Activated effector memory CD4-positive, alpha-beta T cell treated with anti-CD3 and anti-CD28 coated beads, Interleukin-2, amount 50 U/mL, for 16 hours (primary cell): ENCODE data around the gene OBSCN.

ENCODE experiments used
- DNase-seq: peaks from one replicate; pipeline ENCODE4 v3.0.0-alpha.2; 2020

Gene OBSCN

GRCh38 chr1:228344631-228345072 is 136.8 kb downstream of the OBSCN start:
- DNase-seq: peak; percentile 45

GRCh38 chr1:228345201-228345930 is 137.5 kb downstream of the OBSCN start:
- DNase-seq: peak; percentile 53

- DNase-seq: no peak
Observed at GRCh38 chr1:228346731-228347130, 138.9 kb downstream of the OBSCN start.

- no peak for DNase-seq
Observed at GRCh38 chr1:228347181-228347580, 139.3 kb downstream of the OBSCN start.

GRCh38 chr1:228348708-228349467 is 141.0 kb downstream of the OBSCN start:
- DNase-seq: peak; percentile 36

- peak; percentile 38 for DNase-seq
Observed at GRCh38 chr1:228349701-228350171, 141.9 kb downstream of the OBSCN start.

GRCh38 chr1:228350179-228350742 is 142.4 kb downstream of the OBSCN start:
- no peak for DNase-seq

- DNase-seq: peak; percentile 45
Observed at GRCh38 chr1:228350831-228351781, 143.3 kb downstream of the OBSCN start.

- no peak for DNase-seq
Observed at GRCh38 chr1:228351850-228352249, 144.0 kb downstream of the OBSCN start.

- no peak for DNase-seq
Observed at GRCh38 chr1:228352677-228353481, 145.0 kb downstream of the OBSCN start.

GRCh38 chr1:228353601-228354371 is 145.9 kb downstream of the OBSCN start:
- no peak for DNase-seq

GRCh38 chr1:228354390-228355320 is 146.8 kb downstream of the OBSCN start:
- DNase-seq: no peak

GRCh38 chr1:228356897-228357680 is 149.2 kb downstream of the OBSCN start:
- DNase-seq: no peak

- no peak for DNase-seq
Observed at GRCh38 chr1:228358039-228358763, 150.4 kb downstream of the OBSCN start.

GRCh38 chr1:228358764-228359612 is 151.1 kb downstream of the OBSCN start:
- DNase-seq: no peak

GRCh38 chr1:228359613-228360532 is 152.0 kb downstream of the OBSCN start:
- DNase-seq: no peak
